HG02938 (cell line): Measurements from ENCODE around the gene EFCAB3.
A peak's percentile ranks its signal among the peaks of the same experiment; 100 is the strongest.
"Not testable (repeated sequence)": the region's sequence is repeated elsewhere in the genome, so short reads cannot be mapped to it uniquely, and the experiment has no call there.

ENCODE experiments used
- ATAC-seq: cut with Tn5 transposase; IDR thresholded peaks from one replicate; pipeline ENCODE4 v1.9.1; 2021; ENCODE audit warnings: mild to moderate bottlenecking, moderate library complexity; ENCODE audit not compliant: unreplicated experiment

EFCAB3 gene

GRCh38 chr17:62380253-62380652, at the start of gene EFCAB3:
Gene EFCAB3, plus strand, starts transcription at chr17:62380553. Its CDS starts 2,427 bp downstream, at chr17:62382980.
- no peak for ATAC-seq

- no peak for ATAC-seq
Observed at GRCh38 chr17:62336527-62336926, 43.8 kb upstream of the EFCAB3 start.

- no peak for ATAC-seq
Observed at GRCh38 chr17:62343764-62344270, 36.5 kb upstream of the EFCAB3 start.

- ATAC-seq: no peak
Observed at GRCh38 chr17:62351176-62351575, 29.2 kb upstream of the EFCAB3 start.

DNA sequence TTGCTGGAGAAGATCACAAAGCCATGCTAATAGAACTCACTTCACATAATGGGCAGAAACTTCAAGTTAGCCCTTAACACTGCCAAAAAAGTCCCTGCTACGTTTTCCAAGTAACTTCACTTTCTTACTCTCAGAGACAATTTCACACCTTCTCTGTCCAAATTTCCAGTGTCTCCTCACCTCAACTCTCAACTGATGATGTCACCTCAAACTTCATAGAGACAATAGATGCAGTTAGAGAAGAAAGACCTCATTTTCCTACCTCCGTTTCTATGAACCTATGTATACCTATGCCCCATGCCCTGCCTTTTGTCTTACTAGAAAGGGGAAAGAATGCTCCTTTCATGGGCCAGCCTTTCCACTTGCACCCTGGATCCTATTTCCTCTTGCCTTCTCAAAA, 14.2 kb upstream of the EFCAB3 start:
- ATAC-seq: no peak

DNA sequence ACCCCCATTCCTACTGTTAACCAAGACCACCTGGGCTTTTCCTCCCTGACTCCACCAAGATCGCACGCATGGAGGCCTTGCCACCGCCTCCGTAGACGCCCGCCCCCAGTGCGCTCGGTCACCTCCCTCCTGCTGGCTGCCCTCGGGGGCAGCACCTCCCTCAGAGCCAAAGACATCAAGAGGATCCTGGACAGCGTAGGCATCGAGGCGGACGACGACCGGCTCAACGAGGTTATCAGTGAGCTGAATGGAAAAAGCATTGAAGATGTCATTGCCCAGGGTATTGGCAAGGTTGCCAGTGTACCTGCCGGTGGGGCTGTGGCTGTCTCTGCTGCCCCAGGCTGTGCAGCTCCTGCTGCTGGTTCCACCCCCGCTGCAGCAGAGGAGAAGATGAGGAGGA, 1.2 kb downstream of the EFCAB3 start:
- no peak for ATAC-seq

DNA sequence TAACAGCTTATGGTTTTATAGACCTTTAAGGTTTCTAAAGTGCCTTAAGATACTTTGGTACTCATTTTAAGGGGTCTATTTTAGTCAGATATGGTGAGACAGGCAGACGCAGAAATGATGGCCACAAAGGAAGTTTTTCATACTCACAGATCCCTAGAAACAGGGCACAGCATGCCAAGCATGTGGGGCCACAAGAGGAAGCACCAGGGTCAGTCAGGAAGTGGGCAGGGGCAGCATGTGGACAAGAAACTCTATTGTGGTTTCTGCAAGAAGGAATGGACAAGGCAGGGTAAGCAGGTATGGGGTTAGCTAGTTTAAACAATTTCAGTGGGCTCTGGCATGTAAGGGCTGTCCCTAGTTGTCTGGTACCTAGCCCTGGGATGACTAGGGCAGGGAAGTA, 8.5 kb downstream of the EFCAB3 start:
- ATAC-seq: no peak

DNA sequence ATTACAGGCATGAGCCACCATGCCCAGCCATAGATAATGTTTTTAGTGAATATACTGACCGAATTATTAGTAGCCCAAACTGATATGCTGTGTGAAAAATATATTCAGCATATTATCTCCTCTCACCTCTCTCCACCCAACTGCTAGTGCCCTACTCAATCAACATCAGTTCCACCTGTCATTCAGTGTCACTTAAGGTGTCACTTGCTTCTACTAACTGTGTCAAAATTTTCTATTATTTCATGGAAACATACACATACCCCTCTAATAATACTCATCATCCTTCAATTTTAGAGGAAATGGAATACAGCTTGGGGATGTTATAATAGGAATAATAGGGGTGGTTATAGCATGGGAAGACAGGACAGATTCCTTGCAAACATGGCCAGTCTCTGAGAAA, 12.6 kb downstream of the EFCAB3 start:
- ATAC-seq: no peak

DNA sequence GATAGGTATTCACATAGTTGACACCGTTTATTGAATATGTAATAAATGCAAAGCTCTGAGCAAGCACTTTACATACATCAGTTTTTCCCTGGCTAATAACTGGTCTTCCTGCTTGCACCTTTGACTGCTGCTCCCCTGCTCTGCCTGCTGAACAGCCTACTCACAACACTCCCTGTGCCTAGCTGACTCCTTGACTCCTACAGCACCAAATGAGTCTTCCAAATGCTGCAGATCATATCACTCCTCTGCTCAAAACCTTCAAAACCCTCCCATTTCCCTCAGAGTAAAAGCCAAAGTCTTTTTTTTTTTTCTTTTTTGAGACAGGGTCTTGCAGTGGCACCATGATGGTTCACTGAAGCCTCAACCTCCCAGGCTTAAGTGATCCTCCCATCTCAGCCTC, 18.5 kb downstream of the EFCAB3 start:
- ATAC-seq: no peak

GRCh38 chr17:62405451-62405850, 25.1 kb downstream of the EFCAB3 start:
- no peak for ATAC-seq

- ATAC-seq: not testable (repeated sequence)
Observed at GRCh38 chr17:62413090-62413489, 32.7 kb downstream of the EFCAB3 start.

GRCh38 chr17:62423647-62424461, 43.5 kb downstream of the EFCAB3 start, which contains the start of gene METTL2A:
Gene METTL2A, plus strand, starts transcription at chr17:62423897. Its CDS starts 6 bp downstream, at chr17:62423903.
- peak; percentile 89 for ATAC-seq

GRCh38 chr17:62426214-62426613, 45.9 kb downstream of the EFCAB3 start:
- not testable (repeated sequence) for ATAC-seq

GRCh38 chr17:62435251-62435650, 54.9 kb downstream of the EFCAB3 start:
- ATAC-seq: not testable (repeated sequence)

- not testable (repeated sequence) for ATAC-seq
Observed at GRCh38 chr17:62441181-62441580, 60.8 kb downstream of the EFCAB3 start.

GRCh38 chr17:62444063-62444462, 63.7 kb downstream of the EFCAB3 start:
- ATAC-seq: no peak

DNA sequence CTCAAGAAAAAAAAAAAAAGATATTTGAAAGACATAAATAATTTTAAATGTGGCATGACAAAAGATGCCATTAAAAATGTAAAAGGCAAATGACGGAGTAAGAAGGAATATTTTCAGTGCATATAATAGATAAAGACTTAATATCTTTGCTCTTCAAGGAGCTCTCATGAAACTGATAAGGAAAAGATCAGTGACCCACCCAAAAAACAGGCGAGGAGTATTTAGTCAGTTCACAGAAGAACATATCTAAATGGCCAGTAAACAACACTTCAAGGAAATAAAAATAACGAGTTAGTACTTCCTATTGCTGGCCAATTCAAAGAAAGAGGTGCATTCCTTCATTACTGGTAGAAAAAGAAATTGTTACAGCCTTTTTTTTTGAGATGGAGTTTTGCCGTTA, 65.4 kb downstream of the EFCAB3 start:
- not testable (repeated sequence) for ATAC-seq

GRCh38 chr17:62452195-62452594, 71.8 kb downstream of the EFCAB3 start:
- ATAC-seq: not testable (repeated sequence)

- ATAC-seq: not testable (repeated sequence)
Observed at GRCh38 chr17:62453041-62453440, 72.7 kb downstream of the EFCAB3 start.

DNA sequence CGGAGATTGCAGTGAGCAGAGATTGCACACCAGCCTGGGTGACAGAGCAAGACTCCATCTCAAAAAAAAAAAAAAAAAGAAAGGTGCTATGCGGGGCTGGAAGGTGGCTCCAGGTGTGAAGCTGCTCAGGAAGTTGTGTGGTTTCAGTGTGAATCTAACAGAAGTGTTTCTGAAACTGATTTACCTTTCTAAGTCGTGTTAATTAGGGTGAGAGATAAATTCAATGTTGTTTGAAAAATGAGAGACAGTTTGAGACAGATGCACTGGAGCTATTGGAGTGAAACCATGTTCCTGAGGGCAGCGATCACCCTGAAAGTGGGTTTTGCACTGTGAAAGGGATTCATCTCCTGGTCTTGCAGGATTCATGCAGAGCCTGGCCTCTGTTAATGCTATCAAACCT, 73.3 kb downstream of the EFCAB3 start:
- ATAC-seq: not testable (repeated sequence)

GRCh38 chr17:62454111-62454510, 73.8 kb downstream of the EFCAB3 start:
- ATAC-seq: peak; percentile 49

DNA sequence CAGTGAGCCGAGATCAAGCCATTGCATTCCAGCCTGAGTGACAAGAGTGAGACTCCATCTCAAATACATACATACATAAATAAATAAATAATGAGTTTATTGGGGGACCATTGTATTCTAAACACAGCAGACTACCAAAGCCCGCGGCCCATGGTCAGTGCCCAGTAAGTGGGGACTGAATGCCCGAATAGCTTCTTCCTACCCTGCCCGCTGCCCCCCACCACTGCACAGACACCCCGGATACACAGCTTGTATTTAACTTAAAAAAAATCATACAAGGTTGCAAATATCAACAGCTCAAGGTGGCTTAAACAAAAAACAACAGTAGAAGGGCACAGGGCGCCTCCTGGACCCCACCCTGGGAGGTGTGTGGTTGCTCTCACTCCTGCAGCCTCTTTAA, 75.7 kb downstream of the EFCAB3 start:
- ATAC-seq: no peak
